ENCODE data around the gene RRM1. TPM values are rescaled to one million over a fixed set of nuclear protein-coding genes. Genes with fewer than 3 reads are reported as not detected.

The RRM1 gene
- total RNA-seq, 1 donor from 2014 or later: 34.1 TPM

DNA sequence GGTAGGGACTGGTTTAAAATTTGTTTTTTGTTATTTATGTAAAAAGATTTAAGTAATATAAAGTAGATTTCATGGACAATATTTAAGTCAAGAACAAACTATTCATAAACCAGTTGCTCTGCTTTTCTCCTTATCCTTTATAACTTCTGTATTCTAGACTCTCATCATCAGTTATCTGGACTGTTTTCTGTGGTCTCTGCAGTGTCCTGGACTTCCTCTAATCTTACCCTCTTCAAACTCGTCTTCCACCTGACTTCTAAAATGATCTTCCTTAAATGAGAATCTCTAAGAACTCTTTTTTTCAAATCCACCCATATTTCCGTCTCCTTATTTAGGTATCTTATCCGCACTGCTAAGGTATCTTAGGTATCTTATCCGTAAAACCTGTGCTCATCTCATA, 8.1 kb downstream of the RRM1 start:
- Mint-ChIP-seq H3K4me1 (ENCODE audit: low read depth) (peaks cover 4% of the 10 kb centered on the region), H3K9me3 (ENCODE audit: low read depth) (no peaks in the 10 kb centered on the region), H3K27me3 (ENCODE audit: low read depth) (no peaks in the 10 kb centered on the region), H3K27ac (ENCODE audit: unreplicated experiment) (no peak overlapping the region), H3K4me3 (ENCODE audit: unreplicated experiment) (no peak overlapping the region), H3K36me3 (ENCODE audit: low read depth) (peaks cover 14% of the 10 kb centered on the region)
- TF ChIP-seq, protein P1, sequence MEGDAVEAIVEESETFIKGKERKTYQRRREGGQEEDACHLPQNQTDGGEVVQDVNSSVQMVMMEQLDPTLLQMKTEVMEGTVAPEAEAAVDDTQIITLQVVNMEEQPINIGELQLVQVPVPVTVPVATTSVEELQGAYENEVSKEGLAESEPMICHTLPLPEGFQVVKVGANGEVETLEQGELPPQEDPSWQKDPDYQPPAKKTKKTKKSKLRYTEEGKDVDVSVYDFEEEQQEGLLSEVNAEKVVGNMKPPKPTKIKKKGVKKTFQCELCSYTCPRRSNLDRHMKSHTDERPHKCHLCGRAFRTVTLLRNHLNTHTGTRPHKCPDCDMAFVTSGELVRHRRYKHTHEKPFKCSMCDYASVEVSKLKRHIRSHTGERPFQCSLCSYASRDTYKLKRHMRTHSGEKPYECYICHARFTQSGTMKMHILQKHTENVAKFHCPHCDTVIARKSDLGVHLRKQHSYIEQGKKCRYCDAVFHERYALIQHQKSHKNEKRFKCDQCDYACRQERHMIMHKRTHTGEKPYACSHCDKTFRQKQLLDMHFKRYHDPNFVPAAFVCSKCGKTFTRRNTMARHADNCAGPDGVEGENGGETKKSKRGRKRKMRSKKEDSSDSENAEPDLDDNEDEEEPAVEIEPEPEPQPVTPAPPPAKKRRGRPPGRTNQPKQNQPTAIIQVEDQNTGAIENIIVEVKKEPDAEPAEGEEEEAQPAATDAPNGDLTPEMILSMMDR (IDR thresholded peaks at IDR 0.05): no peak
- DNase-seq (ENCODE audit: low spot score): no peak

DNA sequence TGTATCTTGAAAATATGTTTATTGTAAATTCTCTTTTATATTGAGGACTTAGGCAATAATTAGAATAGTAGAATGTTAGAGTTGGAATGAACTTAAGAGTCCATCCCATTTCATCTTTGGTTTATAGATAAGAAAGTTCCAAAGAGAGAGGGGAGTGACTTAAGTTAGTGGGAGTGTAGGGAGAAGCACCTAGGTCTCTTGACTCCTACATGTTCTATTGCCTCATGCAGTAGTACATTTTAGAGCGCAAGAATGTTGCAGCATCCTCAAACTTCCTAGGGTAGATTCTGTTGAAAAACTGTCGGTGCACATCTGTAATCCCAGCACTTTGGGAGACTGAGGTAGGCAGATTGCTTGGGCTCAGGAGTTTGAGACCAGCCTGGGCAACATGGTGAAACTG, 8.7 kb downstream of the RRM1 start:
- Mint-ChIP-seq H3K4me3 (ENCODE audit: unreplicated experiment) (no peak overlapping the region), H3K9me3 (ENCODE audit: low read depth) (no peaks in the 10 kb centered on the region), H3K4me1 (ENCODE audit: low read depth) (peaks cover 4% of the 10 kb centered on the region), H3K27ac (ENCODE audit: unreplicated experiment) (no peak overlapping the region), H3K27me3 (ENCODE audit: low read depth) (no peaks in the 10 kb centered on the region), H3K36me3 (ENCODE audit: low read depth) (peaks cover 16% of the 10 kb centered on the region)
- no peak for DNase-seq (ENCODE audit: low spot score)
- TF ChIP-seq, protein P1 (IDR thresholded peaks at IDR 0.05): no peak

DNA sequence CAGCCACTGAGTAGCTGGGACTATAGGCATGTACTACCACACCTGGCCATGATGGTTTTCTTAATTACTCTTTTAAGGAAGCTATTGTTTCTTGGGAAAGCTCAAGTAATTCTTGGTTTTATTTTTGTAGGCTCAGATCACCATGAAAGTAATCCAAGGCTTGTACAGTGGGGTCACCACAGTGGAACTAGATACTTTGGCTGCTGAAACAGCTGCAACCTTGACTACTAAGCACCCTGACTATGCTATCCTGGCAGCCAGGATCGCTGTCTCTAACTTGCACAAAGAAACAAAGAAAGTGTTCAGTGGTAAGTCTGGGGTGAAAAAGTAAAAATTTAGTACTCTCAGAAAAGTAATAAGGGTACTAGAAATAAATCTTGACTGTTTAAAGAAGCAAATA, 11.3 kb downstream of the RRM1 start:
- no peak overlapping the region for H3K4me3 Mint-ChIP-seq (ENCODE audit: unreplicated experiment)
- no peaks in the 10 kb centered on the region for H3K9me3 Mint-ChIP-seq (ENCODE audit: low read depth)
- no peak overlapping the region for H3K27ac Mint-ChIP-seq (ENCODE audit: unreplicated experiment)
- TF ChIP-seq, protein P1 (IDR thresholded peaks at IDR 0.05): no peak
- DNase-seq (ENCODE audit: low spot score): no peak
- no peaks in the 10 kb centered on the region for H3K27me3 Mint-ChIP-seq (ENCODE audit: low read depth)
- peaks cover 19% of the 10 kb centered on the region for H3K36me3 Mint-ChIP-seq (ENCODE audit: low read depth)
- H3K4me1 Mint-ChIP-seq (ENCODE audit: low read depth): no peaks in the 10 kb centered on the region

DNA sequence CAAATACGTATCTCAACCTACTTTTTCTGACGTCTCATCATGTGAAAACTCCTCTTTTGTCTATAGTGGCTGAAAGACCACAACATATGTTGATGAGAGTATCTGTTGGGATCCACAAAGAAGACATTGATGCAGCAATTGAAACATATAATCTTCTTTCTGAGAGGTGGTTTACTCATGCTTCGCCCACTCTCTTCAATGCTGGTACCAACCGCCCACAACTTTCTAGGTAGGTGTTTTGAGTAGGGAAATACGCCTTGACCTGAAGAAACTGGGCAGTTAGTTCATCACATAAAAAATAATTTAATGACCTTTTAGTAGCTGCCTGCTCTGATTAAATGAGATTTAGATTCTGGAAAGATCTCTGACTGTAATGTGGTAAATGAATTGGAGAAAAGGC, 17.2 kb downstream of the RRM1 start:
- H3K36me3 Mint-ChIP-seq (ENCODE audit: low read depth): peaks cover 27% of the 10 kb centered on the region
- no peaks in the 10 kb centered on the region for H3K4me1 Mint-ChIP-seq (ENCODE audit: low read depth)
- no peaks in the 10 kb centered on the region for H3K9me3 Mint-ChIP-seq (ENCODE audit: low read depth)
- TF ChIP-seq, protein P1 (IDR thresholded peaks at IDR 0.05): no peak
- H3K27me3 Mint-ChIP-seq (ENCODE audit: low read depth): no peaks in the 10 kb centered on the region
- H3K27ac Mint-ChIP-seq (ENCODE audit: unreplicated experiment): no peak overlapping the region
- DNase-seq (ENCODE audit: low spot score): no peak
- no peak overlapping the region for H3K4me3 Mint-ChIP-seq (ENCODE audit: unreplicated experiment)

DNA sequence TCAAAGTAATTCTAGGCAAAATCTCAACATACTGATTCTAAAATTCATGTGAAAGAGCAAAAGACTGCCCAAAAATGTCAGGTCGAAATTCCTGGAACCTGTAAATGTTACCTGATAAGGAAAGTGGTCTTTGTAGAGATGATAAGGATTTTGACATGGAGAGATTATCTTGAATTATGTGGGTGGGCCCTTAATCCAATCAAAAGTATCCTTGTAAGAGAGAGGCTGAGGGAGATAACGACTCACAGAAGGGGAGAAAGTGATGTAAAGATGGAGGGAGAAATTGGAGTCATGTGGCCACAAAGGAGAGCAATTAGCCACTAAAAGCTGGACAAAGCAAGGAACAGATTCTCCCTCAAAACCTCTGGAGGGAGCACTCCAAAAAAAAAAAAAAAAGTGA, 20.5 kb downstream of the RRM1 start:
- no peak overlapping the region for H3K27ac Mint-ChIP-seq (ENCODE audit: unreplicated experiment)
- no peaks in the 10 kb centered on the region for H3K27me3 Mint-ChIP-seq (ENCODE audit: low read depth)
- H3K9me3 Mint-ChIP-seq (ENCODE audit: low read depth): no peaks in the 10 kb centered on the region
- peaks cover 18% of the 10 kb centered on the region for H3K4me1 Mint-ChIP-seq (ENCODE audit: low read depth)
- peaks cover 18% of the 10 kb centered on the region for H3K36me3 Mint-ChIP-seq (ENCODE audit: low read depth)
- DNase-seq (ENCODE audit: low spot score): no peak
- no peak overlapping the region for H3K4me3 Mint-ChIP-seq (ENCODE audit: unreplicated experiment)
- TF ChIP-seq, protein P1 (IDR thresholded peaks at IDR 0.05): no peak

Data from chondrocyte (in vitro differentiated cells).